Heart right ventricle (tissue), 16 donors: ENCODE data around the gene FBXO24. TPM values are rescaled to one million over a fixed set of nuclear protein-coding genes. Genes with fewer than 3 reads are reported as not detected.
A peak's percentile ranks its signal among the peaks of the same experiment; 100 is the strongest.

Source experiments
- ATAC-seq, 8 donors: fragments of 200-7000 bp; cut with Tn5 transposase; one replicate each; pipeline ENCODE4 v1.9.1; 2020; ENCODE audit warnings: mild to moderate bottlenecking in 8 of 8, moderate library complexity in 8 of 8, moderate number of reproducible peaks in 1 of 8
- DNase-seq, 2 donors: peaks; one replicate each; pipeline ENCODE4 v3.0.0-alpha.2; 2020
- H3K27ac ChIP-seq, 10 donors: fragments of 200-600 bp; sonication (generic) in 2 of 10; one replicate each; pipeline versions ENCODE4 v1.5.0 to v1.8.0; 2020 to 2022; ENCODE audit warnings: mild to moderate bottlenecking in 3 of 10
- H3K27me3 ChIP-seq, 7 donors: fragments of 200-600 bp; one replicate each; pipeline ENCODE4 v1.8.0; 2021 to 2022; ENCODE audit warnings: mild to moderate bottlenecking in 2 of 7
- H3K36me3 ChIP-seq, 9 donors: fragments of 200-600 bp; sonication (generic) in 1 of 9; one replicate each; pipeline versions ENCODE4 v1.5.0 to v1.8.0; 2020 to 2022; ENCODE audit warnings: mild to moderate bottlenecking in 2 of 9
- H3K4me1 ChIP-seq, 9 donors: fragments of 200-600 bp; sonication (generic) in 1 of 9; one replicate each; pipeline versions ENCODE4 v1.5.0 to v1.8.0; 2020 to 2022; ENCODE audit warnings: mild to moderate bottlenecking in 4 of 9
- H3K4me3 ChIP-seq, 10 donors: fragments of 200-600 bp; sonication (generic) in 2 of 10; one replicate each; pipeline versions ENCODE4 v1.5.0 to v1.8.0; 2020 to 2022; ENCODE audit warnings: mild to moderate bottlenecking in 7 of 10, moderate library complexity in 2 of 10
- H3K9me3 ChIP-seq, 11 donors: fragments of 200-600 bp in 10 of 11; sonication (generic) in 2 of 11; one replicate each; pipeline versions ENCODE4 v1.5.0 to v1.8.0; 2013 to 2022; ENCODE audit warnings: mild to moderate bottlenecking in 2 of 11, control low read depth in 1 of 11, moderate library complexity in 1 of 11
- CTCF ChIP-seq, 9 donors: fragments of 200-600 bp; sonication (generic) in 2 of 9; IDR thresholded peaks; one replicate each; pipeline versions ENCODE4 v1.5.0 to v1.8.0; 2021 to 2022; ENCODE audit warnings: antibody characterized with exemption in 9 of 9, mild to moderate bottlenecking in 5 of 9, moderate library complexity in 1 of 9
- WGBS, 2 donors: extraction: QIAGEN DNeasy Blood & Tissue Kit; methylation state at CpG; one replicate each; pipeline ENCODE4 v1.1.7; 2013; ENCODE audit warnings: inconsistent platforms in 1 of 2; 5-methylcytosine and 5-hydroxymethylcytosine counted together
- intact Hi-C, 10 donors: fragments of 100-400 bp; cut with DNase I; formaldehyde crosslinking; loops; one replicate each; pipeline versions ENCODE4 v1.11.1 to v1.14.2; 2022
- polyA plus RNA-seq, 2 donors: library from polyadenylated mRNA; stranded (reverse); fragments of 200-250 nt; gene quantifications; one replicate each; pipeline ENCODE4 v1.2.3, GENCODE V29; 2013
- total RNA-seq, 10 donors: library from RNA; stranded (reverse); fragmentation: NEBNext Ultra II Directional in 3 of 10; extraction: Animal tissue kit (Norgen Biotek cat#: 25700) in 3 of 10; gene quantifications; one replicate each; pipeline versions ENCODE4 v1.2.1 to v1.2.4, GENCODE V29; 2021 to 2023
- donor health status: Arrhythmogenic right ventricular cardiomyopathy.
- donor health status: ischemic (EF 13 %, LVEDD 7.1; RV severe dilation, severe dysfunction).
- donor health status: healthy with polysubstance abuse.
- donor health status: DM: no; HTN: yes; CAD: no.
- donor health status: DM: no; HTN: no; CAD: no.
- donor health status: ischemic (EF 25% LVEDD 6.9; RV normal size, moderate dysfunction).
- donor health status: ischemic (EF 25% LVEDD 5.7; RV mildly dilated, moderate dysfunction).
- donor health status: healthy.
- donor health status: DM: yes; HTN: yes; CAD: no.
- donor health status: Ischemic cardiomyopathy.
- donor health status: ischemic (EF 35%, LVEDD 5.7; RV mildly dilated, moderate dysfunction).
- donor health status: nonischemic (EF 11% LVEDD 7.7; RV severe dilation, severe dysfunction).
- donor health status: DM: yes; HTN: yes; CAD: no.
- donor health status: PGD.
- donor health status: ischemic (EF 29% LVEDD 5.4; RV normal size, mild dysfunction).
- donor health status: nonischemic (EF 23%, LVEDD 6.1; RV moderate dilation, normal function).

The FBXO24 gene
- total and polyA plus RNA-seq, 12 donors: 0.15 to 0.73 (median 0.40) TPM; not detected in 2

GRCh38 chr7:100589341-100589947, 3.3 kb downstream of the FBXO24 start:
- Histone ChIP-seq H3K27me3 (peaks cover 0 to 14% (median 0%) of the 10 kb centered on the region in 7 donors), H3K36me3 (no peaks in the 10 kb centered on the region), H3K9me3 (no peaks in the 10 kb centered on the region), H3K27ac (peak overlapping the region in 8 of 10 donors; percentile 60 to 84 (median 70)), H3K4me1 (peaks cover 4 to 41% (median 29%) of the 10 kb centered on the region in 9 donors), H3K4me3 (peak overlapping the region in 7 of 10 donors; percentile 24 to 47 (median 41))
- intact Hi-C loops: no loop called here
- DNase-seq (no peak), ATAC-seq (no peak)
- 52 to 56% methylated on average over 7 of the region's 7 CpGs for WGBS, 2 donors
- TF ChIP-seq CTCF (IDR thresholded peaks at IDR 0.05): no peak

- no peaks in the 10 kb centered on the region for H3K9me3 ChIP-seq
- peak overlapping the region in 9 of 10 donors; percentile 58 to 84 (median 70) for H3K27ac ChIP-seq
- WGBS, 2 donors: 29 to 44% methylated on average over 20 of the region's 20 CpGs
- peak overlapping the region in 8 of 10 donors; percentile 13 to 47 (median 38) for H3K4me3 ChIP-seq
- DNase-seq: peak; percentile 61 to 71
- intact Hi-C loops: no loop called here
- no peak for TF ChIP-seq CTCF (IDR thresholded peaks at IDR 0.05)
- ATAC-seq: no peak
- peaks cover 0 to 14% (median 0%) of the 10 kb centered on the region in 7 donors for H3K27me3 ChIP-seq
- H3K4me1 ChIP-seq: peaks cover 4 to 33% (median 22%) of the 10 kb centered on the region in 9 donors
- no peaks in the 10 kb centered on the region for H3K36me3 ChIP-seq
Measured at GRCh38 chr7:100590077-100590737, 4.1 kb downstream of the FBXO24 start.

- intact Hi-C loops: no loop called here
- Histone ChIP-seq H3K27ac (no peak overlapping the region), H3K27me3 (peaks cover 0 to 14% (median 0%) of the 10 kb centered on the region in 7 donors), H3K4me1 (peaks cover 4 to 30% (median 19%) of the 10 kb centered on the region in 9 donors), H3K9me3 (no peaks in the 10 kb centered on the region), H3K36me3 (no peaks in the 10 kb centered on the region), H3K4me3 (no peak overlapping the region)
- 95% methylated on average over 17 of the region's 17 CpGs for WGBS, 2 donors
- no peak for ATAC-seq
- no peak for TF ChIP-seq CTCF (IDR thresholded peaks at IDR 0.05)
- no peak for DNase-seq
Measured at GRCh38 chr7:100591596-100591995, 5.5 kb downstream of the FBXO24 start.

GRCh38 chr7:100595188-100595587, 9.1 kb downstream of the FBXO24 start:
- 95 to 97% methylated on average over 7 of the region's 7 CpGs for WGBS, 2 donors
- Histone ChIP-seq H3K36me3 (no peaks in the 10 kb centered on the region), H3K27ac (no peak overlapping the region), H3K4me3 (no peak overlapping the region), H3K4me1 (peaks cover 0 to 9% (median 6%) of the 10 kb centered on the region in 9 donors), H3K9me3 (no peaks in the 10 kb centered on the region), H3K27me3 (peaks cover 0 to 5% (median 0%) of the 10 kb centered on the region in 7 donors)
- no peak for TF ChIP-seq CTCF (IDR thresholded peaks at IDR 0.05)
- ATAC-seq: no peak
- intact Hi-C loops: no loop called here
- DNase-seq: no peak
